Keratinocyte (primary cell): ENCODE data around the gene CATSPERE. TPM values are rescaled to one million over a fixed set of nuclear protein-coding genes. Genes with fewer than 3 reads are reported as not detected.
"Not testable (repeated sequence)": the region's sequence is repeated elsewhere in the genome, so short reads cannot be mapped to it uniquely, and the experiment has no call there.

Source experiments
- DNase-seq: peaks from one replicate; pipeline ENCODE4 v3.0.0-alpha.2; 2011; ENCODE audit warnings: low read depth, missing footprints, low spot score
- FAIRE-seq: peaks from 2 replicates; lab custom pipeline; 2011; peaks lifted over from hg19 to GRCh38; lab: Jason Lieb, UNC
- H2AFZ ChIP-seq: 2 replicates; pipeline ENCODE4 v1.6.0; 2012; ENCODE audit warnings: low read length, control low read depth, inconsistent platforms; ENCODE audit not compliant: control insufficient read depth
- H3K27ac ChIP-seq: 2 replicates; pipeline ENCODE4 v1.5.1; 2011; ENCODE audit warnings: low read length; ENCODE audit not compliant: control insufficient read depth, insufficient read depth
- H3K27me3 ChIP-seq: 3 replicates; pipeline ENCODE4 v1.6.0; 2011; ENCODE audit warnings: low read length; ENCODE audit not compliant: control insufficient read depth, insufficient read depth; ENCODE audit errors: extremely low read depth
- H3K36me3 ChIP-seq, 2 experiments: 2 replicates in 1 of 2; 3 replicates in 1 of 2; pipeline ENCODE4 v1.5.1; 2011; ENCODE audit warnings: low read length in 2 of 2, mild to moderate bottlenecking in 1 of 2; ENCODE audit not compliant: control insufficient read depth in 2 of 2, insufficient read depth in 2 of 2; ENCODE audit errors: extremely low read depth in 1 of 2
- H3K4me1 ChIP-seq: 3 replicates; pipeline ENCODE4 v1.5.1; 2011; ENCODE audit warnings: low read length; ENCODE audit not compliant: control insufficient read depth, insufficient read depth; ENCODE audit errors: extremely low read depth
- H3K4me2 ChIP-seq: 3 replicates; pipeline ENCODE4 v1.6.0; 2011; ENCODE audit warnings: low read depth, low read length; ENCODE audit not compliant: control insufficient read depth, insufficient read depth; ENCODE audit errors: extremely low read depth
- H3K4me3 ChIP-seq, 3 experiments: fragments of 200-600 bp in 1 of 3; sonication (generic) in 1 of 3; 2 replicates in 2 of 3; 3 replicates in 1 of 3; pipeline ENCODE4 v1.5.1; 2011 to 2016; ENCODE audit warnings: low read length in 3 of 3, mild to moderate bottlenecking in 3 of 3, control low read depth in 2 of 3, inconsistent platforms in 1 of 3, low read depth in 1 of 3, mixed read lengths in 1 of 3, mixed run types in 1 of 3, moderate library complexity in 1 of 3; ENCODE audit not compliant: control insufficient read depth in 2 of 3, insufficient read depth in 2 of 3; ENCODE audit errors: extremely low read depth in 1 of 3
- H3K79me2 ChIP-seq: 2 replicates; pipeline ENCODE4 v1.6.0; 2012; ENCODE audit warnings: low read length; ENCODE audit not compliant: control insufficient read depth, insufficient read depth
- H3K9ac ChIP-seq: 3 replicates; pipeline ENCODE4 v1.6.0; 2011; ENCODE audit warnings: low read length; ENCODE audit not compliant: control insufficient read depth, insufficient read depth; ENCODE audit errors: extremely low read depth
- H3K9me1 ChIP-seq: 3 replicates; pipeline ENCODE4 v1.6.0; 2011; ENCODE audit warnings: low read length; ENCODE audit not compliant: control insufficient read depth, insufficient read depth; ENCODE audit errors: extremely low read depth
- H3K9me3 ChIP-seq: 2 replicates; pipeline ENCODE4 v1.5.1; 2012; ENCODE audit warnings: low read depth, low read length; ENCODE audit not compliant: control insufficient read depth
- H4K20me1 ChIP-seq: 3 replicates; pipeline ENCODE4 v1.6.0; 2011; ENCODE audit warnings: low read length; ENCODE audit not compliant: control insufficient read depth, insufficient read depth; ENCODE audit errors: extremely low read depth
- CTCF ChIP-seq, 3 experiments: IDR thresholded peaks in 1 of 3; conservative IDR thresholded peaks in 1 of 3; optimal IDR thresholded peaks in 1 of 3; 2 replicates in 2 of 3; 3 replicates in 1 of 3; pipeline versions ENCODE3 to v1.5.1; 2011; ENCODE audit warnings: low read length in 3 of 3, mild to moderate bottlenecking in 3 of 3, moderate library complexity in 2 of 3, control low read depth in 1 of 3, inconsistent platforms in 1 of 3; ENCODE audit not compliant: insufficient read depth in 2 of 3; ENCODE audit errors: extremely low read depth in 1 of 3
- EZH2 ChIP-seq: IDR thresholded peaks from one replicate; pipeline ENCODE4 v1.6.1; 2012; ENCODE audit warnings: inconsistent platforms, mild to moderate bottlenecking, low read length, moderate library complexity
- dilution Hi-C: fragments of 300-500 bp; cut with MboI; formaldehyde crosslinking; loops from one replicate; pipeline ENCODE4 v1.7.0; 2020; ENCODE audit warnings: low sequenced_read_pairs; ENCODE audit not compliant: extremely low pct_ligation_motif_present
- polyA plus RNA-seq, 5 experiments: library from polyadenylated mRNA; depleted of rRNA in 3 of 5; stranded (reverse) in 3 of 5; stranded (forward) in 1 of 5; unstranded in 1 of 5; fragments of >200 nt; gene quantifications; 1 replicate in 1 of 5; 2 replicates in 3 of 5; 3 replicates in 1 of 5; pipeline versions ENCODE4 v1.2.1 to v1.2.3, GENCODE V29; 2011 to 2012; ENCODE audit warnings: missing spikeins in 2 of 5, low read depth in 1 of 5, low replicate concordance in 1 of 5

Gene CATSPERE
- polyA plus RNA-seq, 1 donor (not counting 4 experiments of a cell fraction or from before 2014, with no cell fraction given), result 0.42 TPM

- H3K4me2 ChIP-seq, result no peak overlapping the region
- no peak overlapping the region for H3K9ac ChIP-seq
- H3K27ac ChIP-seq, result no peak overlapping the region
- FAIRE-seq, result no peak
- H3K36me3 ChIP-seq, result no peaks in the 10 kb centered on the region
- peaks cover 17% of the 10 kb centered on the region for H3K9me3 ChIP-seq
- DNase-seq, result no peak
- no peaks in the 10 kb centered on the region for H3K79me2 ChIP-seq
- H3K9me1 ChIP-seq, result no peaks in the 10 kb centered on the region
- H2AFZ ChIP-seq, result no peak overlapping the region
- H3K4me1 ChIP-seq, result no peaks in the 10 kb centered on the region
- no peaks in the 10 kb centered on the region for H4K20me1 ChIP-seq
- dilution Hi-C loops, result no loop called here
- H3K4me3 ChIP-seq, result no peak overlapping the region
- no peaks in the 10 kb centered on the region for H3K27me3 ChIP-seq
- no peak for TF ChIP-seq EZH2
- TF ChIP-seq CTCF (optimal IDR thresholded peaks at IDR 0.05 in 1 of 3, IDR thresholded peaks at IDR 0.05 in 1 of 3, conservative IDR thresholded peaks at IDR 0.05 in 1 of 3; ENCODE audit: extremely low read depth in 1 of 3, insufficient read depth in 2 of 3, low read length in 3 of 3), result no peak
Measured at GRCh38 chr1:244573768-244574167, 112.7 kb downstream of the CATSPERE start.

- no peak for FAIRE-seq
- Histone ChIP-seq H3K9ac (no peak overlapping the region), H3K36me3 (no peaks in the 10 kb centered on the region), H3K27me3 (no peaks in the 10 kb centered on the region), H3K4me2 (no peak overlapping the region), H3K9me3 (peaks cover 17% of the 10 kb centered on the region), H3K9me1 (no peaks in the 10 kb centered on the region), H3K79me2 (no peaks in the 10 kb centered on the region), H3K4me3 (no peak overlapping the region), H4K20me1 (no peaks in the 10 kb centered on the region), H2AFZ (no peak overlapping the region), H3K27ac (no peak overlapping the region), H3K4me1 (no peaks in the 10 kb centered on the region)
- TF ChIP-seq CTCF (optimal IDR thresholded peaks at IDR 0.05 in 1 of 3, IDR thresholded peaks at IDR 0.05 in 1 of 3, conservative IDR thresholded peaks at IDR 0.05 in 1 of 3; ENCODE audit: extremely low read depth in 1 of 3, insufficient read depth in 2 of 3, low read length in 3 of 3), result no peak
- no peak for TF ChIP-seq EZH2
- dilution Hi-C loops, result no loop called here
- DNase-seq, result no peak
Measured at GRCh38 chr1:244576259-244576892, 115.3 kb downstream of the CATSPERE start.

- H3K9ac ChIP-seq, H3K9me1 ChIP-seq, H3K4me1 ChIP-seq, H4K20me1 ChIP-seq, FAIRE-seq, H3K4me2 ChIP-seq, H3K4me3 ChIP-seq, dilution Hi-C loops, H3K27ac ChIP-seq, H3K36me3 ChIP-seq, DNase-seq, H3K27me3 ChIP-seq, H3K79me2 ChIP-seq, H2AFZ ChIP-seq: not testable (repeated sequence)
- peaks cover 17% of the 10 kb centered on the region for H3K9me3 ChIP-seq
Measured at GRCh38 chr1:244578205-244578604, 117.1 kb downstream of the CATSPERE start.
